Loucy (cell line): ENCODE measurements around the gene DENND2C.
A peak's percentile ranks its signal among the peaks of the same experiment; 100 is the strongest.

ENCODE experiments used
- H2AFZ ChIP-seq: fragments of 200-600 bp; sonication (generic); 2 replicates; pipeline ENCODE4 v1.6.0; 2016; ENCODE audit warnings: antibody characterized with exemption, mild to moderate bottlenecking, low read length, moderate library complexity
- H3F3A ChIP-seq: fragments of 200-600 bp; 2 replicates; pipeline ENCODE4 v1.6.0; 2016; ENCODE audit warnings: antibody characterized with exemption, low read depth, mild to moderate bottlenecking
- H3K27me3 ChIP-seq: fragments of 200-600 bp; sonication (generic); 2 replicates; pipeline ENCODE4 v1.6.1; 2014; ENCODE audit warnings: low read length, mild to moderate bottlenecking; ENCODE audit not compliant: insufficient read depth, poor library complexity, severe bottlenecking
- H3K36me3 ChIP-seq: fragments of 200-600 bp; sonication (generic); 2 replicates; pipeline ENCODE4 v1.6.1; 2016; ENCODE audit warnings: low read length; ENCODE audit not compliant: insufficient read depth
- H3K4me1 ChIP-seq: fragments of 200-600 bp; sonication (generic); 2 replicates; pipeline ENCODE4 v1.5.1; 2014; ENCODE audit warnings: low read length, mild to moderate bottlenecking; ENCODE audit not compliant: insufficient read depth, poor library complexity, severe bottlenecking
- H3K4me2 ChIP-seq: fragments of 200-600 bp; sonication (generic); 2 replicates; pipeline ENCODE4 v1.6.0; 2014; ENCODE audit warnings: antibody characterized with exemption, low read length, low read depth, mild to moderate bottlenecking; ENCODE audit not compliant: poor library complexity, severe bottlenecking
- H3K4me3 ChIP-seq: fragments of 200-600 bp; sonication (generic); 2 replicates; pipeline ENCODE4 v1.5.1; 2014; ENCODE audit warnings: low read length, mild to moderate bottlenecking, mixed read lengths; ENCODE audit not compliant: poor library complexity, severe bottlenecking
- H3K79me2 ChIP-seq: fragments of 200-600 bp; sonication (generic); 2 replicates; pipeline ENCODE4 v1.6.1; 2014; ENCODE audit warnings: low read length; ENCODE audit not compliant: insufficient read depth
- H3K9ac ChIP-seq: fragments of 200-600 bp; sonication (generic); 2 replicates; pipeline ENCODE4 v1.6.0; 2014; ENCODE audit warnings: mild to moderate bottlenecking, low read depth, low read length, moderate library complexity; ENCODE audit not compliant: poor library complexity, severe bottlenecking
- H3K9me2 ChIP-seq: fragments of 200-600 bp; sonication (generic); replicated peaks from 2 replicates; pipeline ENCODE4 v1.6.1; 2016; ENCODE audit warnings: low read depth, low read length, mixed read lengths
- H3K9me3 ChIP-seq: fragments of 200-600 bp; sonication (generic); 2 replicates; pipeline ENCODE4 v1.6.1; 2014; ENCODE audit warnings: mild to moderate bottlenecking, antibody characterized with exemption, low read length, low read depth; ENCODE audit not compliant: insufficient read depth
- H4K20me1 ChIP-seq: fragments of 200-600 bp; sonication (generic); 2 replicates; pipeline ENCODE4 v1.6.0; 2014; ENCODE audit warnings: antibody characterized with exemption, low read length, mild to moderate bottlenecking; ENCODE audit not compliant: insufficient read depth, poor library complexity, severe bottlenecking
- CTCF ChIP-seq: fragments of 200-600 bp; sonication (generic); conservative IDR thresholded peaks from 2 replicates; pipeline ENCODE4 v1.5.1; 2014; ENCODE audit warnings: mild to moderate bottlenecking, antibody characterized with exemption, low read length
- EZH2phosphoT487 ChIP-seq: fragments of 200-600 bp; IDR thresholded peaks from 2 replicates; pipeline ENCODE4 v1.6.1; 2018; ENCODE audit warnings: antibody characterized with exemption, mild to moderate bottlenecking, moderate library complexity, borderline replicate concordance

DENND2C gene

GRCh38 chr1:114585231-114585630, 84.6 kb downstream of the DENND2C start:
- no peaks in the 10 kb centered on the region for H4K20me1 ChIP-seq
- TF ChIP-seq EZH2phosphoT487 (no peak), CTCF (no peak)
- no peaks in the 10 kb centered on the region for H3K9me2 ChIP-seq
- peaks cover 16% of the 10 kb centered on the region for H3K4me1 ChIP-seq
- H3K27me3 ChIP-seq, result peaks cover 81% of the 10 kb centered on the region
- no peak overlapping the region for H3K4me3 ChIP-seq
- no peak overlapping the region for H3K9ac ChIP-seq
- H3K36me3 ChIP-seq, result no peaks in the 10 kb centered on the region
- no peak overlapping the region for H2AFZ ChIP-seq
- no peak overlapping the region for H3K4me2 ChIP-seq
- no peaks in the 10 kb centered on the region for H3F3A ChIP-seq
- H3K9me3 ChIP-seq, result no peaks in the 10 kb centered on the region
- peaks cover 11% of the 10 kb centered on the region for H3K79me2 ChIP-seq

GRCh38 chr1:114581335-114582287, 88.2 kb downstream of the DENND2C start, which contains the start of gene BCAS2:
BCAS2 (minus strand) TSS chr1:114581615; CDS start chr1:114581591, 24 bp downstream.
- Histone ChIP-seq H3K79me2 (peaks cover 42% of the 10 kb centered on the region), H4K20me1 (no peaks in the 10 kb centered on the region), H3K4me3 (peak within 1 kb of the TSS; percentile 91)

GRCh38 chr1:114574365-114574764, 95.5 kb downstream of the DENND2C start:
- no peaks in the 10 kb centered on the region for H3F3A ChIP-seq
- H3K9me2 ChIP-seq, result no peaks in the 10 kb centered on the region
- no peak overlapping the region for H3K4me3 ChIP-seq
- peaks cover 5% of the 10 kb centered on the region for H4K20me1 ChIP-seq
- no peaks in the 10 kb centered on the region for H3K9me3 ChIP-seq
- H3K27me3 ChIP-seq, result no peaks in the 10 kb centered on the region
- H3K4me1 ChIP-seq, result peaks cover 14% of the 10 kb centered on the region
- no peak overlapping the region for H3K4me2 ChIP-seq
- H3K9ac ChIP-seq, result peak overlapping the region; percentile 22
- TF ChIP-seq EZH2phosphoT487 (no peak), CTCF (no peak)
- H3K36me3 ChIP-seq, result peaks cover 52% of the 10 kb centered on the region
- no peak overlapping the region for H2AFZ ChIP-seq
- peaks cover 25% of the 10 kb centered on the region for H3K79me2 ChIP-seq

More at GRCh38 chr1:114581335-114582287, 88.2 kb downstream of the DENND2C start, which contains the start of gene BCAS2:
- H3K36me3 ChIP-seq, result peaks cover 2% of the 10 kb centered on the region; the same call in 1 of the 2 replicates
- peaks cover 45% of the 10 kb centered on the region for H3K27me3 ChIP-seq
- H3K9me3 ChIP-seq, result no peaks in the 10 kb centered on the region
- peaks cover 30% of the 10 kb centered on the region for H3K4me1 ChIP-seq
- peak within 1 kb of the TSS; percentile 90 for H2AFZ ChIP-seq
- no peaks in the 10 kb centered on the region for H3F3A ChIP-seq
- H3K9me2 ChIP-seq, result no peaks in the 10 kb centered on the region
- peak within 1 kb of the TSS; percentile 89 for H3K4me2 ChIP-seq
- H3K9ac ChIP-seq, result peak within 1 kb of the TSS; percentile 86
- TF ChIP-seq CTCF (no peak), EZH2phosphoT487 (no peak)
